GM13977 (cell line): ENCODE measurements around the gene ASL.

Experiments
- DNase-seq: peaks from one replicate; pipeline ENCODE4 v3.0.0; 2012; ENCODE audit warnings: low spot score
- in situ Hi-C: fragments of 300-500 bp; cut with MboI; formaldehyde crosslinking; loops from one replicate; pipeline ENCODE4 v1.12.0; 2022; ENCODE audit warnings: low sequenced_read_pairs, low pct_unique_long_range_greater_than_20kb, mixed read lengths, inconsistent platforms; ENCODE audit not compliant: unreplicated experiment
- TF ChIP-seq, protein P1 (sequence below): IDR thresholded peaks from 2 replicates; pipeline ENCODE4 v1.5.1; 2012; ENCODE audit warnings: mild to moderate bottlenecking, control low read depth; ENCODE audit not compliant: insufficient read depth; ENCODE audit errors: extremely low read depth, missing control alignments

Gene ASL

DNA sequence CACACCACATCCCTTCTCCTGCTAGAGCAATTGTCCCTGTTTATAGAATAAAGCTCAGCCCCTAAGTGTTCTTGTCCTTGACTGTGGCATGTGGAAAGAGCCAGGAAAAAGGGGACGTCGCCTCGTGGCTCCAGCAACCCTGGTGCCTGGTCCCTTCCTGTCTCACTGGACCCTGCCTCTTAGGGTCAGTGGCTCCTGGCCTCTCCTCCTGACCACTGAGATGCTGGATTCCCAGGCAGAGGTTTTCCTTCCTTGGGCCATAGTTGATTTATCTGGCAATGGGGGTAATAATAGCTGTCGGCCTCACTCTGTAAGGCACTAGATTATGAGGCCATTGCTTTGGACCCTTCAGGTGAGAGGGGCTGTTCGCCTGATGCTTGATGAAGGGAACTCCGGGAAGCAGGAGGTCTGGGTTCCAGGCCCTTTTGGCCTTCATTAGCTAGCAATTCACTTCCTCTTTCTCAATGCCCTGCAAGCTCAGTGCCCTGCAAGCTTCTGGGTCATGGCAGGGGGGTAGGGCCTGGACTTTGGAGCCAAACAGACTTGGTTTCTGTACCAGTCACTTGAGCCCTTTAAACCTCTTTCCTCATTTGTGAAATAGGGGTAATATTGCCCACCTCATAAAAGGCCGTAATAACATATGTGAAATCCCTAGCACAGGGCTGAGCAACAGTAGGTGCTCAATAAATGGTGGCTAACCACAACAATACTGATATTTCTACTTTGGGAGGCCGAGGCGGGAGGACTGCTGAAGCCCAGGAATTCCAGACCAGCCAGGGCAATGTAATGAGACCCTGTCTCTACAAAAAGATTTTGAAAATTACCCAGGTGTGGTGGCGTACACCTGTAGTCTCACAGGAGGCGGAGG is 1.1 kb downstream of the ASL start:
- TF ChIP-seq, protein P1, sequence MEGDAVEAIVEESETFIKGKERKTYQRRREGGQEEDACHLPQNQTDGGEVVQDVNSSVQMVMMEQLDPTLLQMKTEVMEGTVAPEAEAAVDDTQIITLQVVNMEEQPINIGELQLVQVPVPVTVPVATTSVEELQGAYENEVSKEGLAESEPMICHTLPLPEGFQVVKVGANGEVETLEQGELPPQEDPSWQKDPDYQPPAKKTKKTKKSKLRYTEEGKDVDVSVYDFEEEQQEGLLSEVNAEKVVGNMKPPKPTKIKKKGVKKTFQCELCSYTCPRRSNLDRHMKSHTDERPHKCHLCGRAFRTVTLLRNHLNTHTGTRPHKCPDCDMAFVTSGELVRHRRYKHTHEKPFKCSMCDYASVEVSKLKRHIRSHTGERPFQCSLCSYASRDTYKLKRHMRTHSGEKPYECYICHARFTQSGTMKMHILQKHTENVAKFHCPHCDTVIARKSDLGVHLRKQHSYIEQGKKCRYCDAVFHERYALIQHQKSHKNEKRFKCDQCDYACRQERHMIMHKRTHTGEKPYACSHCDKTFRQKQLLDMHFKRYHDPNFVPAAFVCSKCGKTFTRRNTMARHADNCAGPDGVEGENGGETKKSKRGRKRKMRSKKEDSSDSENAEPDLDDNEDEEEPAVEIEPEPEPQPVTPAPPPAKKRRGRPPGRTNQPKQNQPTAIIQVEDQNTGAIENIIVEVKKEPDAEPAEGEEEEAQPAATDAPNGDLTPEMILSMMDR, result no peak

DNA sequence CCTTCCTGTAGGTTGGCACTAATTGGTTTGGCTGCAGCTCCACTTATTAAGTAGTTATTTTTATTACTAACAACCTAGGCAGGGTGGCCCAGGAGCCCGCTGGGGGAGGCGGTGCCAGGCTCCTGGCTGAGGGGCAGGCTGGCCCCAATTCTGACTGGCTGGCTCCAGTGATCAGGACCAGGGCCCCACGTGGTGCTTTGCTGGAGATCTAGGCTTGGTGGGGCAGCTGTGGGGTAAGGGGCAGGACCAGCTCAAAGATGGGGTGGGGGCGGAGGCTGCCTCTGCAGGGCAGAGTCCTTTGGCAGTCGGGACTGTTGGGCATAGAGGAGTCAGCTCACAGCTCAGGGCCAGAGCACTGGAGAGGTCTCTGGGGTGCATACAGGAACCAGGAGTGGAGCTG is 2.4 kb downstream of the ASL start:
- no peak for DNase-seq
- in situ Hi-C loops, result no loop called here
- TF ChIP-seq, protein P1, result no peak

More for the DNA sequence above, 1.1 kb downstream of the ASL start:
- DNase-seq, result no peak
- in situ Hi-C loops, result no loop called here

DNA sequence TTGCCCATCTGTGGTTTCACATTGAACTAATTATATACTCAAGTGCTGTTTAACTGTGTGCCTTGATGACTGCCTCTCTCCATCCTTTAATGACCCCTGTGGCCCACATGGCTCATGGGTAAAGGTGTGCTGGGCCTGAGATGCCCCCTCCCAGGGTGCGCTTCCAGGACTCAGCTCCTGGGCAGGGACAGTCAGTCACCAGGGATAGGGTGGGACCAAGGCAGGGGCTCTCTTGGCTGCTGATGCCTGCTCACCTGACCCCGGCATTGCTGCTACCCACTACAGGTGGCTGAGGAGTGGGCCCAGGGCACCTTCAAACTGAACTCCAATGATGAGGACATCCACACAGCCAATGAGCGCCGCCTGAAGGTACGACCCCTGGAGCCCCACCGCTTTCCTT is 6.5 kb downstream of the ASL start:
- in situ Hi-C loops, result no loop called here
- DNase-seq, result no peak
- TF ChIP-seq, protein P1, result no peak

DNA sequence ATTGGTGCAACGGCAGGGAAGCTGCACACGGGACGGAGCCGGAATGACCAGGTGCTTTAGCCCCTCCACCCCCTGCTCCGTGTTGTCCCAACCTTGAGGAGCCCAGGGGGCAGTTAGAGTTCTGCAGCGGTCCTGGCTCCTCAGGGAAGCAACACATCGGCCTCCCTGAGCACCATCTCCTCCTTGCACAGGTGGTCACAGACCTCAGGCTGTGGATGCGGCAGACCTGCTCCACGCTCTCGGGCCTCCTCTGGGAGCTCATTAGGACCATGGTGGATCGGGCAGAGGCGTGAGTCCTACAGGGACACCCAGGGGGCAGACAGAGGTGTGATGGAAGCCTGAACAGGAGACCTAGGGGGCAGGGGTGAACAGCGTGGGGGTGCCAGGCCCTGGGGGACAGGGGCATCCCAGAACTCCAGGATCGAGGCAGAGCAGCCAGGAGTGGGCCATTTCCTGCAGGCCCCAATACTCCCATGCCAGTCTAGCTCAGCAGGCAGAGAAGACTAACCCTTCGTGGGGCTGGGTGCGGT is 7.3 kb downstream of the ASL start:
- no peak for DNase-seq
- TF ChIP-seq, protein P1, result no peak
- in situ Hi-C loops, result no loop called here

DNA sequence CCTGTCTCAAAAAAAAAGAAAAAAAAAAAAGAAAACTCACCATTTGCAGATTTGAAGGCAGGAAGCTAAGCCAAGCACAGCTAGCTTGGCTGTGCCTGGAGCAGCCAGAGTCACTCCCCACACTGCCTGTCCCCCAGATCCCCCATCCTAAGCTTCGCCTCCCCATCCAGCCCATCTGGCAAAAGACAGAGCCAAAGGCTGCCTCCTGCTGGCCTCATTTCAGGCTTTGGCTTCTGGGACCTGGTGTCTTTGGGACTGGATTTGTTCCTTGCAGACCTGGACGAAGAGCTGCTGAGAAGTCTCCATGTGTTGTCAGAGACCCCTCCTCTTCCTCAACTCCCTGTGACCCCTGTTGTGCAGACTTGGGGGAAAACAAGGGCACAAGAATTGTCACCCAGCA is 8.1 kb downstream of the ASL start:
- in situ Hi-C loops, result no loop called here
- TF ChIP-seq, protein P1, result no peak
- DNase-seq, result no peak

DNA sequence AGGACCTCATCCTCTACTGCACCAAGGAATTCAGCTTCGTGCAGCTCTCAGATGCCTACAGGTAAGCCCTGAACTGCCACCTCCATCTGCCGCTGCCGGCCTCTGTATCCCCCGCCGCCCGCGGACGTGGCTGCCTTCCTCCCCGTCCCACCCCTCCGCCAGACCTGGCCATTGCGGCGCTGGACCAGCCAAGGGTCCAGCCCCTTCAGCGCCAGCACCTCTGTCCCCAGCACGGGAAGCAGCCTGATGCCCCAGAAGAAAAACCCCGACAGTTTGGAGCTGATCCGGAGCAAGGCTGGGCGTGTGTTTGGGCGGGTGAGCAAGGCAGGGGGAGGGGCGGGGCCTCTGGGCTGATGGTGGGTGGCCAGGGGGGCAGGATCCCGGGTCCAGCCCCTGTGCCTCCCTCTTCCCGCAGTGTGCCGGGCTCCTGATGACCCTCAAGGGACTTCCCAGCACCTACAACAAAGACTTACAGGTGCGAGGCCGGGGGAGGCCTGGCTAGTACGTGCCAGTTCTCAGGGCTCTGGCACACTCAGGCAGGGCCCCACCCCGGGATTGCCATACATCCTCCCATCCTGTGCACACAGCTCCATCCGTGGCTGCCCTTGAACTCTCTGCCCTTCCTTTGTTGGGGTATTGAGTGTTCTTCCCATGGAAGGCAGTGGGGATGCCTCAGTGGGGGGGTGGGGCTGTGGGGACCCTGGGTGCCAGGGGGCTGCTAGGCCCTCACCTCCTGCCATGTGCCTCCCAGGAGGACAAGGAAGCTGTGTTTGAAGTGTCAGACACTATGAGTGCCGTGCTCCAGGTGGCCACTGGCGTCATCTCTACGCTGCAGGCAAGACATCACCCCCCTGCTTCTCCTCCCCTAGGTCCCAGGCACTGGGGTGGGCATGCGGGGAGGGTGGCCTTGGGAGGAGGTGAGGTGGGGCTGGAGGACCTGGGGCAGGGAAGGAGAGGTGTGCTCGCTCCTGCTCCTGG is 13.5 kb downstream of the ASL start:
- no peak for DNase-seq
- in situ Hi-C loops, result no loop called here
- TF ChIP-seq, protein P1, result no peak
